GM12801 (cell line): ENCODE measurements around the gene SMAD9.

Experiments
- TF ChIP-seq, protein P1 (sequence below): IDR thresholded peaks from one replicate; pipeline ENCODE4 v1.5.1; 2011; ENCODE audit warnings: control low read depth; ENCODE audit not compliant: insufficient read length; ENCODE audit errors: extremely low read depth

SMAD9 gene

DNA sequence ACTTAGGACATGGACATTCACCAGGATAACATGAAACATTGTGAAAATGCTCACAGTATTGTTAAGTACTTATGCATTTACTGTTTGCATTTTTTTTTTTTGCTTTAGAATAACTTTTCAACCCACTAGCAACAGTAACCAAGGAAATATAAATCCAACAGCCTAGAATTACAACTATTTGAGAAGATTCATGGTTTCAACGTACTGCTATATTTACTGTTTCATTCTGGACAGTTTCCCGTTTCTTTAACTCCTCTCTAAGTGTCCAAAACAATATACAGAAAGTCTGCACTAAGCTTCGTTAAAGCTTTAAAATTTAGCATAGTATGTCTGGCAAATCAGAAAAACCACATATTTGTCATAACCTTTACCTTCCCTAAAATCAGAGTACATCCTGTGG is 2.7 kb downstream of the SMAD9 start:
- TF ChIP-seq, protein P1, sequence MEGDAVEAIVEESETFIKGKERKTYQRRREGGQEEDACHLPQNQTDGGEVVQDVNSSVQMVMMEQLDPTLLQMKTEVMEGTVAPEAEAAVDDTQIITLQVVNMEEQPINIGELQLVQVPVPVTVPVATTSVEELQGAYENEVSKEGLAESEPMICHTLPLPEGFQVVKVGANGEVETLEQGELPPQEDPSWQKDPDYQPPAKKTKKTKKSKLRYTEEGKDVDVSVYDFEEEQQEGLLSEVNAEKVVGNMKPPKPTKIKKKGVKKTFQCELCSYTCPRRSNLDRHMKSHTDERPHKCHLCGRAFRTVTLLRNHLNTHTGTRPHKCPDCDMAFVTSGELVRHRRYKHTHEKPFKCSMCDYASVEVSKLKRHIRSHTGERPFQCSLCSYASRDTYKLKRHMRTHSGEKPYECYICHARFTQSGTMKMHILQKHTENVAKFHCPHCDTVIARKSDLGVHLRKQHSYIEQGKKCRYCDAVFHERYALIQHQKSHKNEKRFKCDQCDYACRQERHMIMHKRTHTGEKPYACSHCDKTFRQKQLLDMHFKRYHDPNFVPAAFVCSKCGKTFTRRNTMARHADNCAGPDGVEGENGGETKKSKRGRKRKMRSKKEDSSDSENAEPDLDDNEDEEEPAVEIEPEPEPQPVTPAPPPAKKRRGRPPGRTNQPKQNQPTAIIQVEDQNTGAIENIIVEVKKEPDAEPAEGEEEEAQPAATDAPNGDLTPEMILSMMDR: no peak

DNA sequence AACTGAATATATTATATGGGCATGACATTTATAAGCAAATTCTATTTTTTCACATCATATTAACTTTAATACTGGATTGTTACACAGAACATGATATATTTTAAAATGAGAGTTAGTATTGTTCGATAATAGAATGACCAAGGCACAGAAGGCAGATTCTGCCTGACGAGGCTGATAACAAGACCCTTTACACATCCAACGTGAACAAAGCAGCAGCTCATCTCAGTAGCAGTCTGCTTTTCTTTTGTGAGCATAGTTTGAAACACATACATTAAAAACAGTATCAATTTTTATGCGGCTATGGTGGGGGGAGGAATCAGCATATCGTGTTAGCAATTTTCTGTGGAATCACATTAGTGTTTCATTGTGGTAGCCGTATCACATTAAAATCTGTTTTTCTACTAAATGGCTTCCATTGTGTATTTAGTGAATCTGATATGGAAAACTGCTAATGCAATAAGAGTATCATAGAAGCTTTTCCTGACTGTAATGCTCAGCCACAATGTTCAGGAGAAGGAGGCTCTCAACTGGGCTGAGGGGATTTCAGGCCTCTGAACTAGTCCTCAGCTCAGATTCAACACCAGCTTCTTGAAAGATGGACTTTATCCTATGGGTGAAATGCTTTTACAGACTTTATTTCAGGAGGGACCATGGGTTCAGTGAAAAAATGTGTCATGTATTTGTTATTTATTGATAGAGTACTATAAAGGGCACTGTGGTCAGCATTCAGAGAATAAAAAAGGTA is 4.0 kb downstream of the SMAD9 start:
- TF ChIP-seq, protein P1: no peak

DNA sequence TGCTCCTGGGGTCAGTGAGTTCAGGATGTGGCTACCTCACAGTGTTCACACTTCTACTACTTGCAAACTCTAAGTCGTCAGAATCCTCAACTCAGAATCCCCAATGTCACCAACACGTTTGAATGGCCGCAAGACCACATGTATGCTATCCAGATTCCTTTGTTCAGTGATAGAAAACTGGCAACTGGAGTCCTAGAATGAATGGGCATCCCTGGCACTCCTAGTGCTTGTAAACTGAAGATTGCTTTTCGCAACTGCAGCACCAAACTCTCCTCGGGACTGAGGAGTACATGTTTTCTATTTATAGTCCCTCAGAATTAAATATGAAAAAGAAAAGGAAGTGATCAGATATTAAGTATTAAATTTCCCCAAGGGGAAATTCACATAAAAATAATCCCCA is 4.9 kb downstream of the SMAD9 start:
- TF ChIP-seq, protein P1: no peak

DNA sequence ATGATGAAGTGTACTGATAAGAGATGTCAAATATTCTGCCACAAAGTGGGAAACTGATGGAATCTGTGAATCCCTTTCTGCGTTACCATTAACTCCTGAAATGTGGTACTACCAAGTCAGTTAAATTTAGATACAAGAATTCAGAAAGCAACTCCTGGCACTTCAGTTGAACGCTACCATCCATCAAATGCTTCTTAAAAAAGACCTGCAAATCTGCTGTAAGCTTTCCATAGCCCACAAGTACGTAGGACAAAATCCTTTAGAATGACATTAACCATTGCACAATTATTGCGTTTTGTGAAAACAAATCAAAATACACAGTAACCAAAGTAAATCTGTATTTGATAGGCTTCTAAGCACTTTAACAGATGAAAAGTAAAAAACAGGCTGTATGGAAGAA is 5.4 kb downstream of the SMAD9 start:
- TF ChIP-seq, protein P1: no peak

DNA sequence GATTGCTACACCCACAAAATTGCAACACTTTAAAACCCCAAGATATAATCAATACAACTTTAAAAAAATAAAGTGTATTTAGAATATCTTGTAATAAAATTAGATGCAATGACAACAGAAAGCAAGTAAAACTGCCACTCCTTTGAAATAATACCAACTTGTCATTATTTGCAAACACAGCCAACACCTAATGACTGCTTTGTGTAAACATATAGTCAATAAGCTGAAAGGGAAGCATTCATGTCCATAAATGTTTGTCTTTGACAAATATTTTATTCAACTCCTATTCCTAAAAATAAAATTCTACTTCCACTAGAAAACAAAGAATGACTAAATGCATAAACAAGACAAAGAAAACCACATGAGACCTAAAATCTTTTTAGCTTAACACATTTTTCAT is 6.6 kb downstream of the SMAD9 start:
- TF ChIP-seq, protein P1: no peak

DNA sequence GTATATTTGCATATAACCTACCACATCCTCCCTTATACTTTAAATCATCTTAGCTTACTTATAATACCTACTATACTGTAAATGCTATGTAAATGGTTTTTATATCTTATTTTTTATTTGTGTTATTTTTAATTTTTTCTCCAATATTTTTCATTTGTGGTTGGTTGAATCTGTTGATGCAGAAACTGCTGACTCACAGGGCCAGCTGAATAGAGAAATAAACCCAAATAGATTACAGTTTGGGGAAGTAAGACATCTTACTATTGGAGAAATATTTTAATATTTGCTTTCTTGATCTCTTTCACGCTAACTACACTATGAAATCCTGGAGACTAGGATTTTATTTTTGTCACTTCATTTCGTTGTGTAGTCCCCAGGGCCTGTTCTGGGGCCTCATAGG is 7.1 kb downstream of the SMAD9 start:
- TF ChIP-seq, protein P1: no peak

DNA sequence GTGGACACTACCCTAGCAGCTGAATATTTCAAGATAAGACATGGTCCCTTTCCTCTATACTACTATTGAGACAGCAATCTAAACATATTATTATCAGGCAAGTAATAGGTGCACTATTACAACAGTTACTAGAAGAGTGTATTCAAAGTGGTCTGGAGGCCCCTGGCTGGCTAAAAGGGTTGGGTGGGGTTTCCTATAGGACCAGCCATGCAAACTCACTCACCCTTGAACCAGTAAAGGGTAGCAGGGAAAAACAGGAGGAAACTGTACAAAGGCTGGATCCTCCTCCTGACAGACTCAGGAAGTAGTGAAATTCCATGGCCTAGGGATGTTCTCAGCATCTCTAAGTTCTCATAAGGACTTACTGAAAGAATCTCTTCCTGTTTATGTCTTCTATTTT is 7.7 kb downstream of the SMAD9 start:
- TF ChIP-seq, protein P1: no peak
